DOHH2 (cell line): ENCODE results near the gene ITPK1.

ENCODE experiments used
- H3F3A ChIP-seq: fragments of 200-600 bp; sonication (generic), shearing (Covaris generic); 2 replicates; pipeline ENCODE4 v1.6.0; 2016; ENCODE audit warnings: antibody characterized with exemption, mild to moderate bottlenecking; ENCODE audit not compliant: control insufficient read depth, insufficient read depth
- H3K27ac ChIP-seq: fragments of 200-600 bp; sonication (generic); 2 replicates; pipeline ENCODE4 v1.5.1; 2014; ENCODE audit warnings: low read depth, mild to moderate bottlenecking, low read length, moderate library complexity
- H3K27me3 ChIP-seq: fragments of 200-600 bp; sonication (generic); 2 replicates; pipeline ENCODE4 v1.6.1; 2014; ENCODE audit warnings: mild to moderate bottlenecking, low read length, mixed read lengths; ENCODE audit not compliant: control insufficient read depth
- H3K36me3 ChIP-seq: fragments of 200-600 bp; sonication (generic); 2 replicates; pipeline ENCODE4 v1.6.1; 2014; ENCODE audit warnings: mild to moderate bottlenecking, low read length, moderate library complexity, mixed read lengths; ENCODE audit not compliant: control insufficient read depth
- H3K4me1 ChIP-seq: fragments of 200-600 bp; sonication (generic); 2 replicates; pipeline ENCODE4 v1.6.1; 2014; ENCODE audit warnings: mild to moderate bottlenecking, low read length, mixed read lengths; ENCODE audit not compliant: control insufficient read depth
- H3K4me2 ChIP-seq: fragments of 200-600 bp; sonication (generic); 2 replicates; pipeline ENCODE4 v1.6.0; 2014; ENCODE audit warnings: mild to moderate bottlenecking, low read length, moderate library complexity
- H3K4me3 ChIP-seq: fragments of 200-600 bp; sonication (generic); 2 replicates; pipeline ENCODE4 v1.5.1; 2014; ENCODE audit warnings: mild to moderate bottlenecking, low read length, mixed read lengths
- H3K79me2 ChIP-seq: fragments of 200-600 bp; sonication (generic); 2 replicates; pipeline ENCODE4 v1.6.1; 2014; ENCODE audit warnings: mild to moderate bottlenecking, low read length, mixed read lengths; ENCODE audit not compliant: control insufficient read depth
- H3K9me2 ChIP-seq: fragments of 200-600 bp; sonication (generic); replicated peaks from 2 replicates; pipeline ENCODE4 v1.6.1; 2014; ENCODE audit warnings: mild to moderate bottlenecking, low read length, mixed read lengths; ENCODE audit not compliant: control insufficient read depth
- H3K9me3 ChIP-seq: fragments of 200-600 bp; sonication (generic); 2 replicates; pipeline ENCODE4 v1.6.1; 2014; ENCODE audit warnings: antibody characterized with exemption, low read length, mixed read lengths; ENCODE audit not compliant: control insufficient read depth, insufficient read depth
- H4K20me1 ChIP-seq: fragments of 200-600 bp; sonication (generic); 2 replicates; pipeline ENCODE4 v1.6.0; 2014; ENCODE audit warnings: low read depth, mild to moderate bottlenecking, antibody characterized with exemption, low read length, moderate library complexity; ENCODE audit not compliant: control insufficient read depth, insufficient read depth
- CTCF ChIP-seq: fragments of 200-600 bp; sonication (generic); IDR thresholded peaks from one replicate; pipeline ENCODE4 v1.5.1; 2014; ENCODE audit warnings: antibody characterized with exemption, mild to moderate bottlenecking, low read depth, low read length; ENCODE audit not compliant: poor library complexity, severe bottlenecking
- EZH2phosphoT487 ChIP-seq: fragments of 200-600 bp; sonication (generic); IDR thresholded peaks from 2 replicates; pipeline ENCODE4 v1.6.1; 2017; ENCODE audit warnings: borderline replicate concordance, mild to moderate bottlenecking, antibody characterized with exemption, low read length, moderate library complexity, mixed read lengths

Gene ITPK1

GRCh38 chr14:92907316-92907911 is 208.3 kb downstream of the ITPK1 start:
- no peak overlapping the region for H3K4me3 ChIP-seq
- H3F3A ChIP-seq = no peaks in the 10 kb centered on the region
- H4K20me1 ChIP-seq = no peaks in the 10 kb centered on the region
- TF ChIP-seq EZH2phosphoT487 (no peak), CTCF (no peak)
- no peaks in the 10 kb centered on the region for H3K27me3 ChIP-seq
- no peaks in the 10 kb centered on the region for H3K9me2 ChIP-seq
- no peak overlapping the region for H3K4me2 ChIP-seq
- no peak overlapping the region for H3K27ac ChIP-seq
- H3K9me3 ChIP-seq = no peaks in the 10 kb centered on the region
- H3K4me1 ChIP-seq = no peaks in the 10 kb centered on the region
- no peaks in the 10 kb centered on the region for H3K79me2 ChIP-seq
- H3K36me3 ChIP-seq = no peaks in the 10 kb centered on the region

DNA sequence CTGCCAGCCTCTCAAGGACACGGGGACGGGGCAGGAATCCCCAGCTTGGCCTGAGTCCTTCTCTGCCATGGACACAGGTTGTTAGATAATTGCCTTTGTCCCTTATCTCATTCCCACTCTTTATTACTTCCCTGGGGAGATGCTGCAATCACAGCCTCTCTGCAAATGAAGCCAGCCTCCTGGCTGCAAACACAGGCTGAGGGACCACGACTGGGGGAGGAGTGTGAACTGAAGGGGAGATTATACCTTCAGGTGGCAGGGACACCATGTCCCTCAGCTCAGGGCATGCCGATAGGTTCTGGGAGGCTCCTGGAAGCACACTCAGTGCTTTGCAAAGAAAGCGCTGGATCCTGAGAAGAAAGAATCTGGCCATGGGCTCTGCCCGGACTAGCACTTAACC is 208.9 kb downstream of the ITPK1 start:
- no peaks in the 10 kb centered on the region for H3K4me1 ChIP-seq
- no peaks in the 10 kb centered on the region for H3K9me2 ChIP-seq
- H3K9me3 ChIP-seq = no peaks in the 10 kb centered on the region
- no peak overlapping the region for H3K4me2 ChIP-seq
- H3K36me3 ChIP-seq = no peaks in the 10 kb centered on the region
- no peaks in the 10 kb centered on the region for H4K20me1 ChIP-seq
- H3F3A ChIP-seq = no peaks in the 10 kb centered on the region
- TF ChIP-seq EZH2phosphoT487 (no peak), CTCF (no peak)
- no peak overlapping the region for H3K4me3 ChIP-seq
- no peaks in the 10 kb centered on the region for H3K27me3 ChIP-seq
- no peak overlapping the region for H3K27ac ChIP-seq
- H3K79me2 ChIP-seq = no peaks in the 10 kb centered on the region

DNA sequence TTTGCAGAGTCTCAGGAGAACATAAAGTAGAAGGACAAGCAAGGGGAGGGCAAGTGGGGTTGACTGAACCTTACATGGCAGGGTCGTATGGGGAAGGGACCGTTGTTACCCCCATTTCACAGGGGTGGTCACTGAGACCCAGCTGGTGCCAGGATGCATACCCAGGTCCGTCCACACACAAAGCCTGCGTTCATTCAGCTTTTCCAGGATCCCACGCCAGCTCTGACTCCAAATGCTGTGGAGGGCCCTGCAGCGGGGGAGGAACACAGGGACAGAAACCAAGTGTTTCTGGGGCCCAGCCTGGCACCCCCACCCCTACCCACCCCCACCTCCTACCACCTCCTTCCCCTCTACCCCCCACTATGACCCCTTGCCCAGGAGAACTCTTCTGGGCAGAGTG is 209.3 kb downstream of the ITPK1 start:
- H3K4me3 ChIP-seq = no peak overlapping the region
- no peaks in the 10 kb centered on the region for H3F3A ChIP-seq
- no peak overlapping the region for H3K4me2 ChIP-seq
- H3K27ac ChIP-seq = no peak overlapping the region
- H3K36me3 ChIP-seq = no peaks in the 10 kb centered on the region
- no peaks in the 10 kb centered on the region for H3K9me3 ChIP-seq
- H3K9me2 ChIP-seq = no peaks in the 10 kb centered on the region
- H3K79me2 ChIP-seq = no peaks in the 10 kb centered on the region
- no peak for TF ChIP-seq CTCF
- TF ChIP-seq EZH2phosphoT487 = no peak
- no peaks in the 10 kb centered on the region for H3K27me3 ChIP-seq
- no peaks in the 10 kb centered on the region for H4K20me1 ChIP-seq
- H3K4me1 ChIP-seq = no peaks in the 10 kb centered on the region
